OCI-LY3 (cell line): ENCODE results near the gene ZFP62.

ENCODE experiments used
- H2AFZ ChIP-seq: fragments of 200-600, 300-600 bp; shearing (Covaris generic); 2 replicates; pipeline ENCODE4 v1.6.0; 2014; ENCODE audit warnings: antibody characterized with exemption, low read depth, low read length
- H3K27ac ChIP-seq: fragments of 200-600, 300-600 bp; sonication (generic); 2 replicates; pipeline ENCODE4 v1.5.1; 2014; ENCODE audit warnings: mild to moderate bottlenecking, low read length, moderate library complexity, mixed read lengths
- H3K27me3 ChIP-seq: fragments of 200-600, 300-600 bp; sonication (generic); 2 replicates; pipeline ENCODE4 v1.6.1; 2014; ENCODE audit warnings: low read depth, low read length, mixed read lengths
- H3K36me3 ChIP-seq: fragments of 200-600, 300-600 bp; sonication (generic); replicated peaks from 2 replicates; pipeline ENCODE3; 2014; ENCODE audit warnings: low read depth, low read length, mixed read lengths
- H3K4me1 ChIP-seq: fragments of 300-600, 200-600 bp; sonication (generic); 2 replicates; pipeline ENCODE4 v1.6.1; 2014; ENCODE audit warnings: low read length, mixed read lengths
- H3K4me2 ChIP-seq: fragments of 200-600, 300-600 bp; sonication (generic); 2 replicates; pipeline ENCODE4 v1.6.1; 2014; ENCODE audit warnings: low read length, mixed read lengths
- H3K4me3 ChIP-seq: fragments of 300-600, 200-600 bp; sonication (generic); 2 replicates; pipeline ENCODE4 v1.5.1; 2014; ENCODE audit warnings: antibody characterized with exemption, mild to moderate bottlenecking, low read length, moderate library complexity
- H3K79me2 ChIP-seq: fragments of 300-600, 200-600 bp; shearing (Covaris generic); 2 replicates; pipeline ENCODE4 v1.6.1; 2014; ENCODE audit warnings: mild to moderate bottlenecking, low read length, mixed read lengths
- H3K9ac ChIP-seq: fragments of 300-600, 200-600 bp; shearing (Covaris generic); 2 replicates; pipeline ENCODE4 v1.6.0; 2014; ENCODE audit warnings: mild to moderate bottlenecking, low read length, moderate library complexity
- H3K9me3 ChIP-seq: fragments of 200-600, 300-600 bp; shearing (Covaris generic); 2 replicates; pipeline ENCODE4 v1.6.1; 2014; ENCODE audit warnings: low read length, mixed read lengths; ENCODE audit not compliant: insufficient read depth
- H4K20me1 ChIP-seq: fragments of 200-600, 300-600 bp; sonication (generic); 2 replicates; pipeline ENCODE4 v1.6.1; 2016; ENCODE audit warnings: low read length, mixed read lengths; ENCODE audit not compliant: insufficient read depth
- CTCF ChIP-seq: fragments of 200-600, 300-600 bp; sonication (generic); IDR thresholded peaks from 2 replicates; pipeline ENCODE4 v1.5.1; 2014; ENCODE audit warnings: antibody characterized with exemption, low read length, low read depth
- EZH2phosphoT487 ChIP-seq: fragments of 200-600 bp; shearing (Covaris generic); IDR thresholded peaks from 2 replicates; pipeline ENCODE4 v1.6.1; 2018; ENCODE audit warnings: antibody characterized with exemption, mixed run types, low read depth

ZFP62 gene

GRCh38 chr5:180816608-180817534, 44.2 kb downstream of the ZFP62 start:
- Histone ChIP-seq H3K9ac (no peak overlapping the region), H3K4me2 (peak overlapping the region; percentile 33), H3K4me3 (peak overlapping the region; percentile 4; the same call in 1 of the 2 replicates), H3K79me2 (no peaks in the 10 kb centered on the region), H2AFZ (peak overlapping the region; percentile 72), H3K27ac (no peak overlapping the region), H3K4me1 (peaks cover 68% of the 10 kb centered on the region), H4K20me1 (no peaks in the 10 kb centered on the region), H3K36me3 (no peaks in the 10 kb centered on the region), H3K9me3 (no peaks in the 10 kb centered on the region), H3K27me3 (no peaks in the 10 kb centered on the region)
- TF ChIP-seq CTCF (no peak), EZH2phosphoT487 (no peak)

GRCh38 chr5:180815293-180815917, 45.7 kb downstream of the ZFP62 start:
- Histone ChIP-seq H3K9me3 (no peaks in the 10 kb centered on the region), H3K27ac (no peak overlapping the region), H3K27me3 (no peaks in the 10 kb centered on the region), H3K4me3 (no peak overlapping the region), H3K36me3 (no peaks in the 10 kb centered on the region), H3K79me2 (peaks cover 7% of the 10 kb centered on the region; the same call in 1 of the 2 replicates), H2AFZ (no peak overlapping the region), H4K20me1 (no peaks in the 10 kb centered on the region), H3K9ac (no peak overlapping the region), H3K4me2 (no peak overlapping the region), H3K4me1 (peaks cover 63% of the 10 kb centered on the region)
- TF ChIP-seq CTCF (no peak), EZH2phosphoT487 (no peak)

GRCh38 chr5:180813420-180813819, 47.7 kb downstream of the ZFP62 start:
- Histone ChIP-seq H3K27me3 (no peaks in the 10 kb centered on the region), H3K9me3 (no peaks in the 10 kb centered on the region), H3K4me3 (no peak overlapping the region), H3K4me2 (peak overlapping the region; percentile 64; the same call in 1 of the 2 replicates), H4K20me1 (no peaks in the 10 kb centered on the region), H3K9ac (no peak overlapping the region), H3K79me2 (peaks cover 19% of the 10 kb centered on the region), H2AFZ (no peak overlapping the region), H3K36me3 (no peaks in the 10 kb centered on the region), H3K27ac (no peak overlapping the region), H3K4me1 (peaks cover 65% of the 10 kb centered on the region)
- peak; percentile 49 for TF ChIP-seq CTCF
- TF ChIP-seq EZH2phosphoT487, result no peak

- Histone ChIP-seq H3K9ac (peak overlapping the region; percentile 94; the same call in 1 of the 2 replicates), H3K27ac (no peak overlapping the region), H3K4me2 (peak overlapping the region; percentile 97)
These were observed 49.4 kb downstream of the ZFP62 start for GRCh38 chr5:180811623-180812124.

More at GRCh38 chr5:180811623-180812124, 49.4 kb downstream of the ZFP62 start:
- Histone ChIP-seq H4K20me1 (no peaks in the 10 kb centered on the region), H3K4me3 (peak overlapping the region; percentile 92), H3K27me3 (no peaks in the 10 kb centered on the region), H3K9me3 (no peaks in the 10 kb centered on the region), H3K79me2 (peaks cover 24% of the 10 kb centered on the region), H2AFZ (no peak overlapping the region), H3K36me3 (peaks cover 2% of the 10 kb centered on the region), H3K4me1 (peaks cover 56% of the 10 kb centered on the region)
- no peak for TF ChIP-seq EZH2phosphoT487
- TF ChIP-seq CTCF, result no peak
